Panc1 (cell line): ENCODE measurements around the gene ZG16.

Experiments
- CTCF ChIP-seq: fragments of 450-650 bp; IDR thresholded peaks from 2 replicates; pipeline ENCODE4 v1.5.1; 2017; ENCODE audit warnings: mild to moderate bottlenecking
- POLR2AphosphoS5 ChIP-seq: IDR thresholded peaks from 2 replicates; pipeline ENCODE4 v1.6.1; 2012; ENCODE audit warnings: mild to moderate bottlenecking, low read depth, low read length, moderate library complexity
- TCF7L2 ChIP-seq: IDR thresholded peaks from 2 replicates; pipeline ENCODE4 v1.6.1; 2011; ENCODE audit warnings: mild to moderate bottlenecking, low read depth, low read length, inconsistent platforms

- TF ChIP-seq CTCF (no peak), POLR2AphosphoS5 (no peak), TCF7L2 (no peak)
Measured at GRCh38 chr16:29812754-29813643, 34.9 kb downstream of the ZG16 start.
